HepG2 (cell line): ENCODE data around the gene HELZ2. TPM values are rescaled to one million over a fixed set of nuclear protein-coding genes. Genes with fewer than 3 reads are reported as not detected.

Experiments
- AKAP8 ChIP-seq: sonication (generic); formaldehyde crosslinking; IDR thresholded peaks from 2 replicates; pipeline ENCODE4 v1.5.1; 2020; ENCODE audit warnings: mild to moderate bottlenecking, missing genetic modification reagents
- DMTF1 ChIP-seq: sonication (generic); formaldehyde crosslinking; IDR thresholded peaks from 2 replicates; pipeline ENCODE4 v1.4.0; 2020; ENCODE audit warnings: mild to moderate bottlenecking, missing genetic modification reagents
- MTF1 ChIP-seq: sonication (generic); formaldehyde crosslinking; IDR thresholded peaks from 2 replicates; pipeline ENCODE4 v1.5.0; 2020; ENCODE audit warnings: missing genetic modification reagents
- MYC ChIP-seq: sonication (generic); formaldehyde crosslinking; IDR thresholded peaks from 2 replicates; pipeline ENCODE4 v1.9.0; 2021; ENCODE audit warnings: missing genetic modification reagents, borderline replicate concordance
- STAT6 ChIP-seq: sonication (generic); formaldehyde crosslinking; IDR thresholded peaks from 2 replicates; pipeline ENCODE4 v1.4.0; 2020; ENCODE audit warnings: missing genetic modification reagents, mild to moderate bottlenecking, borderline replicate concordance
- ZBTB43 ChIP-seq: sonication (generic); formaldehyde crosslinking; conservative IDR thresholded peaks from 2 replicates; pipeline ENCODE4 v1.4.0; 2020; ENCODE audit warnings: missing genetic modification reagents
- ZNF546 ChIP-seq: sonication (generic); formaldehyde crosslinking; conservative IDR thresholded peaks from 2 replicates; pipeline ENCODE4 v1.8.1; 2023; ENCODE audit warnings: mild to moderate bottlenecking, missing genetic modification reagents
- ZNF556 ChIP-seq: sonication (generic); formaldehyde crosslinking; IDR thresholded peaks from 2 replicates; pipeline ENCODE4 v1.4.0; 2020; ENCODE audit warnings: mild to moderate bottlenecking, missing genetic modification reagents, borderline replicate concordance
- ZNF720 ChIP-seq: sonication (generic); formaldehyde crosslinking; IDR thresholded peaks from 2 replicates; pipeline ENCODE4 v1.4.0; 2020; ENCODE audit warnings: missing genetic modification reagents
- ZNF737 ChIP-seq: sonication (generic); formaldehyde crosslinking; IDR thresholded peaks from 2 replicates; pipeline ENCODE4 v1.5.0; 2020; ENCODE audit warnings: missing genetic modification reagents, mild to moderate bottlenecking, borderline replicate concordance
- ZNF776 ChIP-seq: sonication (generic); formaldehyde crosslinking; IDR thresholded peaks from 2 replicates; pipeline ENCODE4 v1.4.0; 2020; ENCODE audit warnings: mild to moderate bottlenecking, missing genetic modification reagents
- ZNF781 ChIP-seq: sonication (generic); formaldehyde crosslinking; IDR thresholded peaks from 2 replicates; pipeline ENCODE4 v1.5.1; 2020; ENCODE audit warnings: borderline replicate concordance, mild to moderate bottlenecking, missing genetic modification reagents; ENCODE audit errors: not compliant biosample characterization
- polyA plus RNA-seq, 8 experiments: library from polyadenylated mRNA; depleted of rRNA in 3 of 8; stranded (reverse) in 7 of 8; unstranded in 1 of 8; fragments of >200 nt; fragmentation: Illumina TruSeq in 4 of 8; extraction: Trizol in 4 of 8; gene quantifications; 2 replicates each; pipeline versions ENCODE4 v1.2.1 to v1.2.3, GENCODE V29; 2011 to 2016; ENCODE audit warnings: low read depth in 4 of 8, missing spikeins in 1 of 8, mixed read lengths in 1 of 8; ENCODE audit not compliant: insufficient read depth in 1 of 8
- total RNA-seq, 5 experiments: library from RNA; depleted of rRNA; stranded (reverse); fragments of >200 nt; fragmentation: Illumina TruSeq; extraction: Trizol; gene quantifications; 2 replicates each; pipeline ENCODE4 v1.2.3, GENCODE V29; 2016; ENCODE audit warnings: low read depth in 1 of 5

HELZ2 gene
- total and polyA plus RNA-seq, 2 of the 13 experiments (the other 11 are each of a cell fraction or from before 2014, with no cell fraction given): 9.6 to 10.1 TPM

GRCh38 chr20:63573647-63574131 is 350 bp downstream of the HELZ2 start (continued):
- TF ChIP-seq ZNF781 (CRISPR knock-in tag) (no peak), ZBTB43 (CRISPR knock-in tag) (no peak), ZNF556 (CRISPR knock-in tag) (0 out of 2 replicates have a peak, but pooled peaks have one; percentile 3), ZNF776 (CRISPR knock-in tag) (0 out of 2 replicates have a peak, but pooled peaks have one; percentile 20), MYC (no peak), ZNF546 (CRISPR knock-in tag) (no peak), MTF1 (CRISPR knock-in tag) (no peak), AKAP8 (CRISPR knock-in tag) (no peak), DMTF1 (CRISPR knock-in tag) (no peak), ZNF737 (no peak), STAT6 (CRISPR knock-in tag) (no peak), ZNF720 (CRISPR knock-in tag) (no peak)
